Breast epithelium (tissue), 3 donors: ENCODE results near the gene TSPO.

Experiments
- CTCF ChIP-seq, 3 donors: fragments of 450-650 bp; IDR thresholded peaks; one replicate each; pipeline ENCODE4 v1.5.1; 2016 to 2017; ENCODE audit warnings: antibody characterized with exemption in 3 of 3, mild to moderate bottlenecking in 3 of 3, moderate library complexity in 3 of 3
- POLR2A ChIP-seq: fragments of 450-650 bp; IDR thresholded peaks from one replicate; pipeline ENCODE4 v1.6.1; 2016; ENCODE audit warnings: antibody characterized with exemption, mild to moderate bottlenecking, moderate library complexity
- POLR2AphosphoS5 ChIP-seq, 3 donors: sonication (generic); formaldehyde crosslinking; IDR thresholded peaks; one replicate each; pipeline ENCODE4 v1.6.1; 2017; ENCODE audit warnings: antibody characterized with exemption in 3 of 3

GRCh38 chr22:43182726-43183125 lies 31.4 kb downstream of the TSPO start:
- TF ChIP-seq CTCF (IDR thresholded peaks at IDR 0.05) = no peak
- no peak for TF ChIP-seq POLR2AphosphoS5 (IDR thresholded peaks at IDR 0.05)
- no peak for TF ChIP-seq POLR2A
